ENCODE measurements around the gene RUSC1.
"Not testable (repeated sequence)": the region's sequence is repeated elsewhere in the genome, so short reads cannot be mapped to it uniquely, and the experiment has no call there.

Gene RUSC1

GRCh38 chr1:155320661-155321617, at the start of gene RUSC1:
TSS of gene RUSC1 (plus strand) at chr1:155320894. CDS start at chr1:155321774, 880 bp downstream.
- DNase-seq: peak; percentile 80

GRCh38 chr1:155272466-155273342, 48.0 kb upstream of the RUSC1 start:
- DNase-seq: peak; percentile 56

DNA sequence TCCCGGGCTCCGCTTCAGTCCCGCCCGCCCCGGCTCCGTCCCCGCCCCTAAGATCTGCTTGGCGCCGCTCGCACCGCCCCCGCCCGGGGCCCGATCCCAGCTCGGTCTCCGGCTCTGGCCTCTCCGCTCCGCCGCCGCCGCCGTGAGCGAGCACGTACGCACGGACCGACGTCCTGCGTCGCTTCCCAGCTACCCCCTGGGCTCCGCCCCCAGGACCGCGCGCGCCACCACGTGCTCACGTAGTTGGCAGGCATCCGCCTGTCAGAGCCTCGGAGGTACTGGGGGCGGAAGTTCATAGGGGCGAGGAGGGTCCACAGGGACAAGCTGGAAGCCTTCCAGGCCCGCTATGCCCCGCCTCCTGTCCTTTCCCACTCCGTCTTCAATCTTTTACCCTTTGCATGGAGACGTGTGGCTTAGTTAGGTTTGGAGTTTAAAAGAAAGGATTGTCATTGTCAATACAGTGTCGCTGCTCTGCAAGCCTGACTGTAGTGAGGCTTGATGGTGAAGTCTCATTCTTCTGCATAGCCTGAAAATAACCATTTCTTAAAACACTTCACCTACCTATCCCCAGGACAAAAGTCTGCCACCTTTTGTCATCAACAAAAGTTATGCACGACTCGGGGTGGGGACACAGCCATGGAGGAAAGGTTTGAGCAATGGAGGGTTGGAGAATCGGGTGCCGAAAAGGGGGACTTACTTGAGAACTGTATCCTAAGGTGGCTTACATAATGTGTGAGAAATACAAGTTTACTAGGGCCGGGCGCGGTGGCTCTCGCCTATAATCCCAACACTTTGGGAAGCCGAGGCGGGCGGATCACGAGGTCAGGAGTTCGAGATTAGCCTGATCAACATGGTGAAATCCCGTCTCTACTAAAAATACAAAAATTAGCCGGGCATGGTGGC, 47.1 kb upstream of the RUSC1 start, which contains the start of gene CLK2:
TSS of gene CLK2 (minus strand) at position 162 of the 903 bp plus-strand sequence. CDS start 2,527 bp downstream, outside the sequence.
- peak; percentile 97 for DNase-seq

- peak; percentile 97 for DNase-seq
Observed at GRCh38 chr1:155277070-155277901, 43.4 kb upstream of the RUSC1 start, which contains the start of gene HCN3. TSS of gene HCN3 (plus strand) at chr1:155277463. CDS start at chr1:155277591, 128 bp downstream.

DNA sequence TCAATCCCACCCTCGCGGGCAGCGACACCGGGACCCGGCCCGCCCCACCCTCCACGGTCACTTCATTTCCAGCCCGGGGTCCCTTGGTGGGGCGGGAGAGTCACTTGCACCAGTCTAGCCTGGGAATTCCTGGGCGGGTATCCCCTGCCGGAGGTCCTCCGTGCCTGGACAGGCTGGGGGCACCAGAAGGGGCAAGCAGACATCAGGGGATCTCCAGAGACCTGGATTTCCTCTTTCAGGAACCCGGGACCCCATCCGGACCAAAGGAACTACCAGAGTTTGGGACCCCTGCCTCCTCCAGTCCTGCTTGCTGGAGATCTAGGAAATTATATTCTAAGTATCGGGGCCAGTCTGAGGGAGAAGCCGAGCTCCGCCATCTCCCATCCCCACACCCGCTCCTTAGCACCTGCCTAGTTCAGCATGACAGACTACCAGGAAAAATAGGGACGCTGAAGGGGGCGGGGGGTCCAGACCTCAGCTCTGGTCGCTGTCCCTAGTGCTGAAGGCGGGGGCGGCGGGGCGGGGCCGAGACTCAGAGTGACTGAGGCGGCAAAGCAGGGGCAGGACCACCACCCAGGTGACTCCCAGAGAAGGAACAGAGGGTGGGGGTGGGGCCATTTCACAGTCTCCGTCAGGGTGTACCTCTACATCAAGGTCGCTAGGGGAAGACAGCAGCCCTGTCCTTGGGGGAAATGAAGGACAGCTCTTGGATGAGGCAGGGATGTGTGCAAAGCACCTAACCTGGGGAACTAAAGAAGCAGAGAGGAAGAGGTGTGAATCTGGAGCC, 42.6 kb upstream of the RUSC1 start:
- DNase-seq: peak; percentile 66

- DNase-seq: no peak
Observed at GRCh38 chr1:155278689-155279160, 42.0 kb upstream of the RUSC1 start.

- DNase-seq: no peak
Observed at GRCh38 chr1:155279268-155279667, 41.4 kb upstream of the RUSC1 start.

DNA sequence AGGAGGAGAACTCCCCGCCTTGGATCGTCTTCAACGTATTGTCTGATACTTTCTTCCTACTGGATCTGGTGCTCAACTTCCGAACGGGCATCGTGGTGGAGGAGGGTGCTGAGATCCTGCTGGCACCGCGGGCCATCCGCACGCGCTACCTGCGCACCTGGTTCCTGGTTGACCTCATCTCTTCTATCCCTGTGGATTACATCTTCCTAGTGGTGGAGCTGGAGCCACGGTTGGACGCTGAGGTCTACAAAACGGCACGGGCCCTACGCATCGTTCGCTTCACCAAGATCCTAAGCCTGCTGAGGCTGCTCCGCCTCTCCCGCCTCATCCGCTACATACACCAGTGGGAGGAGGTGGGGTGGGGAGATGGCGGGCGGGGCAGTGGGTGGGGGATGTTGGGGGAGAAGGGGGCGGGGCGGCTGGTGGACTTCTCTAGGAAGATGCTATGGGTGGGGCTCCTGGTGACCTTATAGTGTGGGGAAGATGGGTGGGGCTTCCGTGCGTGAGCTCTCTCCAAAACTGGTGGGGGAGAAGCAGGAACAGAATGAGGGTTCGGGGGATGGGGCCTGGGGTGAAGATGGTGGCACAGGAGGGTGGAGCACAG, 38.1 kb upstream of the RUSC1 start:
- peak; percentile 46 for DNase-seq

GRCh38 chr1:155284476-155284875, 36.2 kb upstream of the RUSC1 start:
- DNase-seq: no peak

DNA sequence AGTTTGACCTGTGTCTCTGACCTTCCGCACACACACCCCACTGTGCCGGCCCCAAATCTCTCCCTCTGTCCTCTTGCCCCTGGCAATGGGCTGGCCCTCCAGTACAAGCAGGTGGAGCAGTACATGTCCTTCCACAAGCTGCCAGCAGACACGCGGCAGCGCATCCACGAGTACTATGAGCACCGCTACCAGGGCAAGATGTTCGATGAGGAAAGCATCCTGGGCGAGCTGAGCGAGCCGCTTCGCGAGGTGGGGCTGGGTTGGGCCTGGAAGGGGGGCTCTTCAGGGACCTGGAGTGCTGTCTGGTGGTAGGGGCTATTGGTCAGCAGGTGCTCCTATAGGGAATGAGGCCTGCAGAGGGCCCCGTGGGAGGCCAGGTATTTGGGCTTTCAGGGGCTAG, 35.6 kb upstream of the RUSC1 start:
- DNase-seq: no peak

- no peak for DNase-seq
Observed at GRCh38 chr1:155285631-155286044, 35.1 kb upstream of the RUSC1 start.

GRCh38 chr1:155286544-155286943, 34.1 kb upstream of the RUSC1 start:
- DNase-seq: no peak

- DNase-seq: peak; percentile 32
Observed at GRCh38 chr1:155287987-155288543, 32.6 kb upstream of the RUSC1 start.

DNA sequence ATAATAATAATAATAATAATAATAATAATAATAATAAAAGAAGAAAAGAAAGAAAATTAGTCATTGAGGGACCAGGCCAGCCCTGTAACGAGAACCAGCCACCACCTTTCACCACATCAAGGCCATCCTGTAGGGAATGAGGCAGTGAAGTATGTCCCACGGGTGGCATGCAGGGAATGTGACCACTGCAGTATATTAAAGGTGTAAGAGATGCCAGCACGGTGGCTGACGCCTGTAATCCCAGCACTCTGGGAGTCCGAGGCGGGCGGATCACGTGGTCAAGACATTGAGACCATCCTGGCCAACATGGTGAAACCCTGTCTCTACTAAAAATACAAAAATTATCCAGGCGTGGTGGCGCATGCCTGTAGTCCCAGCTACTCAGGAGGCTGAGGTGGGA, 29.7 kb upstream of the RUSC1 start:
- DNase-seq: not testable (repeated sequence)

- DNase-seq: no peak
Observed at GRCh38 chr1:155293086-155293749, 27.5 kb upstream of the RUSC1 start.

DNA sequence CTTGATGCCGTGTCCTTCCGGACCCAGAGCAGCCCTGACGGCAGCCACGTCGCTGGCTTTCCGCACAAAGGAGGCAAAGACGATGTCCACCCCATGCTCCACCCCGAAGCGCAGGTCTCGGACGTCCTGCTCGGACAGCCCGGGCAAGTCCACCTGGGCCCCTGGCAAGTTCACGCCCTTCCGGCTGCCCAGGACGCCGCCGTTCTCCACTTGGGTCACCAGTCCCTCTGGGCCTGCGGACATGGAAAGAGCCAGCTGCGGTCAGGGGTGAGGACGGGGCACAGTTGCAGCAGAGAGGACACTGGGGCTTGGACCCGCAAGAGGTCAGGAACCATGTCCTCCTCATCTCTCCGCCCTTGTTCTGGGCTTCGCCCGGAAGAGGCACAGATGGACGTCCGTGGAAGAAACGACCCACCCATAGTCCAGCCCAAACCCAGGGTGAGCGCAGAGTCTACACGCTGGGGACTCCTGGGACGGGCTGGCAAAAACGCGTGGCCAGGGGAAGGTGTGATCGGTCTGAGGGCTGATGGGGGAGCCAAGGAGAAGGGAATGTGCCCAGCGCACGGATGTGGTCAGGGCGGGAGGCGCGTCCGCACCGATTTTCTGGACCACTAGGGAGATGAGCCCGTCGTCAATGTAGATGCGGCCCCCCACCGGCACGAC, 26.0 kb upstream of the RUSC1 start:
- DNase-seq: no peak

- no peak for DNase-seq
Observed at GRCh38 chr1:155295183-155295941, 25.3 kb upstream of the RUSC1 start.

DNA sequence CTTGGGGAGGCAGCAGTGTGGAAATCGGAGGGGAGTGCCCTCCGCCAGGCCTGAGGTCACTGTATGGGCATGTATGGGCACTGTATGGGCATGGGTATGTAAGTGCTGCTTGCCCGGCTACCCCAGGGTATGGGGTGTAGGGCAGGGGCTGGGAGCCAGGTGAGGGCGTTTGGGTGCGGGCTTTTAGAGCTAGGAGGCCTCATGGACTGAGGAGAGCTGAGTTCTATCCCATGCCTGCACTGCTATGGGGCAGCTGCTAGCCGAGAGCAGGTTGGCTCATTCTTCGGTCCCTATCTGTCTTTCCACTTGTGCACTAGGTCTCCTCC, 24.8 kb upstream of the RUSC1 start:
- DNase-seq: no peak

Measured in hematopoietic multipotent progenitor cell treated with erythropoietin and hydrocortisone succinate and interleukin-3 and kit ligand, for 8 days (in vitro differentiated cells).